Activated naive CD8-positive, alpha-beta T cell treated with anti-CD3 and anti-CD28 coated beads, Interleukin-2, amount 10 ng/mL, durations not matched to agents 7 days and 5 days (primary cell): Measurements from ENCODE around the gene ZDHHC4. TPM values are rescaled to one million over a fixed set of nuclear protein-coding genes. Genes with fewer than 3 reads are reported as not detected.

Experiments
- ATAC-seq: fragments of 150-1000 bp; cut with Tn5 transposase; one replicate; pipeline ENCODE4 v1.10.0; 2021; ENCODE audit warnings: low read depth, moderate library complexity
- POLR2A ChIA-PET: fragments of 350-600 bp; sonication (Branson Sonifier 250); formaldehyde crosslinking; loops from one replicate; lab custom pipeline; 2021; ENCODE audit warnings: antibody characterized with exemption; lab: Charles Lee
- DNase-seq: peaks from one replicate; pipeline ENCODE4 v3.0.0; 2021
- H3K27ac Mint-ChIP-seq: one replicate; pipeline ENCODE4 v1.8.0; 2022; ENCODE audit warnings: mild to moderate bottlenecking, mixed read lengths
- H3K27me3 Mint-ChIP-seq: one replicate; pipeline ENCODE4 v1.8.0; 2022; ENCODE audit warnings: mild to moderate bottlenecking, moderate library complexity, mixed read lengths
- H3K36me3 Mint-ChIP-seq: one replicate; pipeline ENCODE4 v1.8.0; 2021; ENCODE audit warnings: mild to moderate bottlenecking, mixed read lengths
- H3K4me1 Mint-ChIP-seq: one replicate; pipeline ENCODE4 v1.8.0; 2021; ENCODE audit warnings: mixed read lengths
- H3K4me3 Mint-ChIP-seq: one replicate; pipeline ENCODE4 v1.8.0; 2022; ENCODE audit warnings: mild to moderate bottlenecking, moderate library complexity, mixed read lengths
- H3K9me3 Mint-ChIP-seq: one replicate; pipeline ENCODE4 v1.8.0; 2021; ENCODE audit warnings: mixed read lengths
- total RNA-seq, 2 experiments: library from RNA; stranded (reverse); gene quantifications; one replicate each; pipeline ENCODE4 v1.2.3, GENCODE V29; 2021

Gene ZDHHC4
- total RNA-seq, 2 experiments from 2014 or later = 38.2 to 44.6 TPM

DNA sequence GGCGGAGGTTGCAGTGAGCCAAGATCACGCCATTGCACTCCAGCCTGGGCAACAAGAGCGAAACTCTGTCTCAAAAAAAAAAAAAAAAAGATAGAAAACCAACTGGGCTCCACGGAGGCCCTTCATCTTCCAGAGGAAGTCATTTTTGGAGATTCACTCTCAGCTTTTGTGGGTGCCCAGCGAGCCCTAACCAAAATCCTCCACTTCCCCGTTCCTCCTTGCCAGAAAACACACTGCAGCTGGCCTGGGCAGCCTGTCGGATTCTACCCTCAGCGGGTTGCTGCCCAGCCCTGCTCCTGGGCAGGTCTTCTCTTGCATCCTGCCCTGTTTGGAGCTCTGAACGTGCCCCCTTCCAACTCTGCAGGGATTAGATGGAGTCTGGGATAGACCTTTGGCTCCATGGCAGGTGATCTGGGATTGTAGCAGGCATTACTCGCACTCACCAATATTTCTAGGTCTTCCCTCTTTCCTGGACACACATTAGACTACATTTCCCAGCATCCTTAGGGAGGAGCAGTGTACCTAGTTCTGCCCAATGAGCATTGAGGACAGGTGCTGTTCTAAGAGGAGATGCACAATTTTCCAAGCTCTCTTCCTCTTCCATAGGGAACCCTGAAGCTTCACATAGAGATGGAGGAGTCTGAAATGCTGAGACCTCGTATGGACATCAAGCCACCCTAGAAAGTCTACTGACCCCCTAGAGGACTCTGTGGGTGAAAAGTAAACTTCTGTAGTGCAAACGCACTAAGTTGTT is 30.6 kb upstream of the ZDHHC4 start:
- Mint-ChIP-seq H3K9me3 (no peaks in the 10 kb centered on the region), H3K27ac (no peak overlapping the region), H3K4me1 (peaks cover 3% of the 10 kb centered on the region), H3K4me3 (no peak overlapping the region), H3K27me3 (no peaks in the 10 kb centered on the region), H3K36me3 (no peaks in the 10 kb centered on the region)
- DNase-seq = no peak
- ATAC-seq = no peak
- POLR2A ChIA-PET = interaction anchor here (0.7 kb wide), 2 partner anchors 22 to 36 kb away, joined by 3 to 4 read pairs; no protein-coding TSS in a partner anchor

DNA sequence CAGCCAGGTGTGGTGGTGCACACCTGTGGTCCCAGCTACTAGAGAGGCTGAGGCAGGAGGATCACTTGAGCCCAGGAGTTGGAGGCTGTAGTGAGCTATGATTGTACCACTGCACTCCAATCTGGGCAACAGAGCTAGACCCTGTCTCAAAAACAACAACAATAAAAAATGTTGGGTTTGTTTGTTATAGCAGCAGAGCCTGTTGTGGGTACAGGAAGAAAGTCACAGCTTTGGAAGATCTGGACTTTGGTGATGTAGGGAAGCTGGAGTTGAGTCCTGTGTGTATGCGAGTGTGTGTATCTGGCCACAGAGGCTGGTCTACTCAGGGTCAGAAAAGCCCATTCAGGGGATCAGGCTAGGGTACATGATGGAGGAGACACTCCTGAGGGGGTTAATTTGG is 29.9 kb upstream of the ZDHHC4 start:
- Mint-ChIP-seq H3K36me3 (no peaks in the 10 kb centered on the region), H3K4me3 (no peak overlapping the region), H3K27me3 (no peaks in the 10 kb centered on the region), H3K9me3 (no peaks in the 10 kb centered on the region), H3K4me1 (peaks cover 3% of the 10 kb centered on the region), H3K27ac (no peak overlapping the region)
- ATAC-seq = no peak
- no peak for DNase-seq
- POLR2A ChIA-PET = interaction anchor here (0.6 kb wide), 1 partner anchor 1234 kb away, joined by 3 read pairs; no protein-coding TSS in a partner anchor

DNA sequence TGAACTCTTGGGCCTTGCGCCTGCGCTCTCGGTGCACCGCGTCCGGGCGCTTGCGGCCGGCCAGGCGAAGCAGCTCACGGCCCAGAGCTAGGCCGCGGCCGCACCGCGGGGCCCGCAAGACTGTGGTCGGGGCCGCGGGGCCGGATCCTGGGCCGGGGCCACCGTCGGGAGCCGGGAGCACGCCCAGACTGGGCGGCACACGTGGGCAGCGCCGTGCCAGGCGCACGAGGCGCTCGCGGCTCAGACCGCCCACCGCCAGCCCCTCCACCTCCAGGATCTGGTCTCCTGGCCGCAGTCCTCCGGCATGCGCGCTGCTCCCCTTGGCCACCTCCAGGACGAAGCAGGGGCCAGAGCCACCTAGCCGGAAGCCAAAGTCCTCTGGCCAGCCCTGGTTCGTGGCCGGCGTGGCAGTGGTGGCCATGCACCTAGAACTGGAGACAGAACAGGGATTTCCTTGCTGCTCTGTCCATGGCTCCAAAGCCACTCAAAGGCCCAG is 26.2 kb upstream of the ZDHHC4 start, which contains the start of gene GRID2IP:
Gene GRID2IP (minus strand): TSS at position 446 of the 496 bp plus-strand sequence. CDS start 25 bp downstream, at position 421.
- no peak for ATAC-seq
- Mint-ChIP-seq H3K36me3 (peaks cover 2% of the 10 kb centered on the region), H3K27me3 (no peaks in the 10 kb centered on the region), H3K4me1 (peaks cover 7% of the 10 kb centered on the region), H3K4me3 (no peak within 1 kb of the TSS), H3K9me3 (no peaks in the 10 kb centered on the region), H3K27ac (no peak within 1 kb of the TSS)
- no peak for DNase-seq
- POLR2A ChIA-PET = no interaction called here

DNA sequence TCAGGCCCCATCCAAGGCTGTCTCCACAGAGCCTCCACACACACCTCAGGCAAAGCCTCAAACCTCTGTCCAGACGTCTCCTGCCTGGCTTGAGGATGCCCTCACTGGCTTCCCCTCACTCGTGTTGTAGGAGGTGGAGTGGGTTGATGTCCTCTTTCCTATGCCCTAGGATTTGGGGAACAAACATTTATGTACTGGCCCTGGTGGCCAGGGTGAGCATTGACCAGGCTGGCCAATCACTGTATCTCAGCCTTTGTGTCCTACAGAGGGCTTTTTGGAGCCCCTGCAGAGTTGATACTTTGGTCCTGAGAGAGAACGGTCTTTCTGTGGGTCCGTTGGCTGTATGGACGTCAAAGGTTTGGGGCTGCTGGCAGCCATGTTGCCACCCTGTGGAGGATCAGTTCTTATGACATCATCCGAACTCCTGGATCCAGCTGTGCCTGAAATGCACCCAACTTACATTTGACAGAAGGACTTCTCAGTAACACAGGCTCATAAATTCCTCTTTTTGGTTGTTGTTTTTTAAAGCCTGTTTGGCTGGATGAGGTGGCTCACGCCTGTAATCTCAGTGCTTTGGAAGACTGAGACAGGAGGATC is 23.7 kb upstream of the ZDHHC4 start:
- no peak overlapping the region for H3K27ac Mint-ChIP-seq
- no peaks in the 10 kb centered on the region for H3K9me3 Mint-ChIP-seq

DNA sequence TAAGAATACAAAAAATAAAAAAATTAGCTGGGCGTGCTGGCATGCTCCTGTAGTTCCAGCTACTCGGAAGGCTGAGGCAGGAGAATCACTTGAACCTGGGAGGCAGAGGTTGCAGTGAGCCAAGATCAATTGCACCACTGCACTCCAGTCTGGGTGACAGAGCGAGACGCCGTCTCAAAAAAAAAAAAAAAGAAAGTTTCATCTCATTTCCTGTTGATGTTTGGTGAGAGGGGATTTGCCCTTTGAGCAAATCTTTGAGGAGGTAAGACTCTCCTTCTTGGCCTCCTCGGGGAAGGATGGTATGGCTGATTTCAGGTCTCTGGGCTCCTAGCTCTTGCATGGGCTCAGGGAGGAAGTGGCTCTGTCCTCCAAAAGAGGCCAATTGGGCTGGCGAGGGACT is 22.4 kb upstream of the ZDHHC4 start:
- POLR2A ChIA-PET = interaction anchor here (1.2 kb wide), 1 partner anchor 35 kb away, joined by 6 read pairs; the partner anchor contains the start of gene INTS15
- Mint-ChIP-seq H3K4me3 (peak overlapping the region; percentile 73), H3K36me3 (peaks cover 2% of the 10 kb centered on the region), H3K27me3 (peaks cover 2% of the 10 kb centered on the region), H3K9me3 (no peaks in the 10 kb centered on the region), H3K27ac (peak overlapping the region; percentile 92), H3K4me1 (peaks cover 7% of the 10 kb centered on the region)
- no peak for DNase-seq
- peak; percentile 56 for ATAC-seq

More for the DNA sequence above, 23.7 kb upstream of the ZDHHC4 start:
- H3K36me3 Mint-ChIP-seq = peaks cover 2% of the 10 kb centered on the region
- no peak overlapping the region for H3K4me3 Mint-ChIP-seq
- peaks cover 7% of the 10 kb centered on the region for H3K4me1 Mint-ChIP-seq
- H3K27me3 Mint-ChIP-seq = no peaks in the 10 kb centered on the region
- POLR2A ChIA-PET = interaction anchor here (0.7 kb wide), 1 partner anchor 8 kb away, joined by 4 read pairs; no protein-coding TSS in a partner anchor
- ATAC-seq (no peak), DNase-seq (no peak)

DNA sequence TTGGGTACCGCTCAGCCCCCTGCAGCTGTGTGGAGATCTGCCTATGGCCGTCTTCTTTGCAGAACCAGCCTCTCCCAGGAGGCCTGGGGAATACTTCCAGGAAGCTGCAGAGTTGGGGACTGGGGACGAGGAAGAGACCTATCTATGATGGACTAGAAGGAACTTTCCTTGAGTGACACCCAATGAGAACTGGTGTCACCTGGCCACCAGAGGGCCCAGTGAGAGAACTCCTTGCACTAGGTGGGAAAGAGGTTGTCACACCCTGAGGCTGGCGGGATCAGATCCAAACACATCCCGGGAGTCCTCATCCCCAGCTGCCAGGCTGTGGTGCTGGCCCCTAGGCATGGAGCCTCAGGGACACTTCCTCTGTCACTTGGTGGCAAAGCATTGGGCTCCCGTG is 21.1 kb upstream of the ZDHHC4 start:
- no peaks in the 10 kb centered on the region for H3K9me3 Mint-ChIP-seq
- peaks cover 2% of the 10 kb centered on the region for H3K27me3 Mint-ChIP-seq
- DNase-seq (no peak), ATAC-seq (no peak)
- H3K36me3 Mint-ChIP-seq = peaks cover 2% of the 10 kb centered on the region
- H3K4me1 Mint-ChIP-seq = peaks cover 7% of the 10 kb centered on the region
- no peak overlapping the region for H3K27ac Mint-ChIP-seq
- H3K4me3 Mint-ChIP-seq = no peak overlapping the region
- POLR2A ChIA-PET = interaction anchor here (0.6 to 0.7 kb wide), 2 partner anchors 26 to 398 kb away, joined by 4 to 6 read pairs; no protein-coding TSS in a partner anchor

DNA sequence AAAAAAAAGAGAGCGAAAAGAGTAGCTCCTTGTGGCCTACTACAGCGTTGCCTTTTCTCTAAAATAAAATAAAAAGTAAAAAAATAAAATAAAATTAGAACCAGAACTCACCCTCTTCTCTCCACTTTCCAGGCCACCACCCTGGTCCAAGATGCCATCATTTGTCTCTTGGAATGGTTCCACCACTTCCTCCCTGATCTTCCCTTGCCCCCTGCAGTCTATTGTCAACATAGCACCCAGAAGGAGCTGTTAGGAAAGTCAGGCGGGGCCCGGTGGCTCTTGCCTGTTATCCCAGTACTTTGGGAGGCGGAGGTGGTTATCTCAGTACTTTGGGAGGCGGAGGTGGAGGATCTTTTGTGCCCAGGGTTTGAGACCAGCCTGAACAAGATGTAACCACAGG is 18.4 kb upstream of the ZDHHC4 start:
- H3K9me3 Mint-ChIP-seq = no peaks in the 10 kb centered on the region
- H3K27ac Mint-ChIP-seq = no peak overlapping the region
- H3K4me1 Mint-ChIP-seq = peaks cover 7% of the 10 kb centered on the region
- H3K4me3 Mint-ChIP-seq = no peak overlapping the region
- H3K36me3 Mint-ChIP-seq = peaks cover 2% of the 10 kb centered on the region
- H3K27me3 Mint-ChIP-seq = peaks cover 2% of the 10 kb centered on the region
- ATAC-seq = peak; percentile 37
- POLR2A ChIA-PET = interaction anchor here (0.6 to 1.3 kb wide), 7 partner anchors 17 to 177 kb away, joined by 3 to 7 read pairs (median 3); no protein-coding TSS in a partner anchor
- DNase-seq = no peak

DNA sequence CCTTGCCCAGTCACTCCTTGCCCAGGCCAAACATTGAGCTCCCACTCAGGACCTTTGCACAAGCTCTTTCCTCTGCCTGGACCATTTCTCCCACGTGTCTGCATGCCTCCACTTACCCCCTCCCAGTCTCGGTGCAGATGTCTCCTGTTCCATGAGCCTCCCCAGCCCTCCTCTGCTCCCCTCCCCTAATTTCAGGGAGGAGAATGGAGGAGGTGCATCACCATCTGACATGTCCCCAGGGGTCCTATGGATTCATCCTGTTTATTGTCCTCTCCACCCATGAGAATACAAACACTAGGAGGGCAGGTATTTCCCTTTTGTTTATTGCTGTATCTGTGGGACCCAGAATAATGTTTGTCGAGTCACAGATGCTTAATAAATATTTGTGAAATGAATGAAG is 17.4 kb upstream of the ZDHHC4 start:
- no peaks in the 10 kb centered on the region for H3K9me3 Mint-ChIP-seq
- ATAC-seq (no peak), DNase-seq (no peak)
- H3K27ac Mint-ChIP-seq = no peak overlapping the region
- H3K4me3 Mint-ChIP-seq = no peak overlapping the region
- peaks cover 2% of the 10 kb centered on the region for H3K4me1 Mint-ChIP-seq
- POLR2A ChIA-PET = interaction anchor here (1.3 kb wide), 1 partner anchor 49 kb away, joined by 3 read pairs; no protein-coding TSS in a partner anchor
- peaks cover 2% of the 10 kb centered on the region for H3K36me3 Mint-ChIP-seq
- H3K27me3 Mint-ChIP-seq = peaks cover 2% of the 10 kb centered on the region

DNA sequence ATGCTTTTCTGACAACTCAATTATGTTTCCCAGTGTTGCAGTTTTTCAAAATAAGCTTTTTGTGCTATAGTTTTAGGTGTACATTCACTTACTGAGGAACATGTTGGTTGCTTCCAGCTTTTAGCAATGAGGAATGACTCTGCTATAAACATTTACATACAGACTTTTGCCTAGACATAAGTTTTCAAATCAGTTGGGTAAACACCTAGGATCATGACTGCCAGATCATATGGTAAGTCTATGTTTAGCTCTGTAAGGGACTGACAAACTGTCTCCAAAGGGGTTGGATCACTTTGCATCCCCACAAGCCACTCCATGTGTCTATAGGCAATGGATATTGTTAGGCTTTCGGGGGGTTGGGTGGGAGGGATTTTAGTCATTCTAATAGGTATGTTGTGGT is 15.1 kb upstream of the ZDHHC4 start:
- no peak overlapping the region for H3K27ac Mint-ChIP-seq
- no peak for ATAC-seq
- peaks cover 2% of the 10 kb centered on the region for H3K4me1 Mint-ChIP-seq

DNA sequence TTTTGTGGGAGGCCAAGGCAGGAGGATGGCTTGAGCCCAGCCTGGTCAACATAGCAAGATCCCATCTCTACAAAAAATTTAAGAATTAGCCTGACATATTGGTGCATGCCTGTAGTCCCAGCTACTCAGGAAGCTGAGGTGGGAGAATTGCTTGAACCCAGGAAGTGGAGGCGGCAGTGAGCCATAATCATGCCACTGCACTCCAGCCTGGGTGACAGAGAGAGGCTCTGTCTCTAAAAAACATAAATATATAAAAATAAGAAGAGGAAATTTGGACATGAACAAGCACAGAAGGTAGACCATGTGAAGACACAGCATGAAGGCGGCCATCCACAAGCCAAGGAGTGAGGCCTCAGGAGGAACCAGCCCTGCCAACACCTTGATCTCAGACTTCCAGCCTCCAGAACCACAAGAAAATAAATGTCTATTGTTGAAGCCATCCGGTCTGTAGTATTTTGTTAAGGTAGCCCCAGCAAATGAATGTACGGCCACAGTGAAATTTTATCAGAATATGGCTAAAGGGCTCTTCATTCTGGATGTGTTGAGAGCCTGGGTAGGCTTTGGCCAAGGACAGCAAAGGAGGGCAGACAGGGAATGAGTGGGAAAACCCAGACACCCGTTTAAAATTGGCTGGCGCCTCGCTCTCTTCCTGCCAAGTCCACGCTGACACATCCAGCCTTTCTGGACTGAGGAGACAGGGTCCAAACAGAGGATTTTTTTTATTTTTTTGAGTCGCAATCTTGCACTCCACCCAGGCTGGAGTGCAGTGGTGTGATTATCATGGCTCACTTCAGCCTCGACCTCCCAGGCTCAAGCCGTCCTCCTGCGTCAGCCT is 13.1 kb upstream of the ZDHHC4 start:
- POLR2A ChIA-PET = no interaction called here
- Mint-ChIP-seq H3K4me3 (no peak overlapping the region), H3K27me3 (peaks cover 6% of the 10 kb centered on the region), H3K27ac (no peak overlapping the region), H3K36me3 (no peaks in the 10 kb centered on the region), H3K4me1 (peaks cover 2% of the 10 kb centered on the region), H3K9me3 (no peaks in the 10 kb centered on the region)
- ATAC-seq (no peak), DNase-seq (no peak)

More for the DNA sequence above, 15.1 kb upstream of the ZDHHC4 start:
- Mint-ChIP-seq H3K4me3 (no peak overlapping the region), H3K9me3 (no peaks in the 10 kb centered on the region), H3K27me3 (peaks cover 2% of the 10 kb centered on the region), H3K36me3 (no peaks in the 10 kb centered on the region)
- DNase-seq = no peak
- POLR2A ChIA-PET = interaction anchor here (0.7 kb wide), 2 partner anchors 44 to 53 kb away, joined by 3 read pairs; no protein-coding TSS in a partner anchor

DNA sequence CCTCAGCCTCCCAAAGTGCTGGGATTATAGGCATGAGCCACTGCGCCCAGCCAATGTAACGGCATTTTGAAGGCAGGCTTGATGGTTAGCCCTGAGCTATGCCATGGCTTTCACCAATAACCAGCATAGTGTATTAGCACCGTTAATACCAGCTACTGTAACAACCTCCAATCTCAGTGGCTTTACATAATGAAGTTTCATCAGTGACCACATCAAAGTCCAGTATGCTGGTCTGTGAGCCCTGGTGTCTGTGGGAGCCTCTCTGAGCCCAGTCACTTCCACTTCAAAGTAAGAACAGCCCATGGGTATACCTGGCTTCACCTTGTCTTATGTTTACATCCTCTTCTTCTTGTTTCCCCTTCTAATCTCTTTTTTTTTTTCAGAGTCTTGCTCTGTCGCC is 11.6 kb upstream of the ZDHHC4 start:
- POLR2A ChIA-PET = interaction anchor here (0.6 to 0.7 kb wide), 2 partner anchors 38 to 43 kb away, joined by 3 read pairs; no protein-coding TSS in a partner anchor
- no peak for DNase-seq
- no peak overlapping the region for H3K4me3 Mint-ChIP-seq
- H3K4me1 Mint-ChIP-seq = peaks cover 2% of the 10 kb centered on the region
- no peak overlapping the region for H3K27ac Mint-ChIP-seq
- H3K9me3 Mint-ChIP-seq = no peaks in the 10 kb centered on the region
- H3K36me3 Mint-ChIP-seq = no peaks in the 10 kb centered on the region
- peaks cover 4% of the 10 kb centered on the region for H3K27me3 Mint-ChIP-seq
- no peak for ATAC-seq

DNA sequence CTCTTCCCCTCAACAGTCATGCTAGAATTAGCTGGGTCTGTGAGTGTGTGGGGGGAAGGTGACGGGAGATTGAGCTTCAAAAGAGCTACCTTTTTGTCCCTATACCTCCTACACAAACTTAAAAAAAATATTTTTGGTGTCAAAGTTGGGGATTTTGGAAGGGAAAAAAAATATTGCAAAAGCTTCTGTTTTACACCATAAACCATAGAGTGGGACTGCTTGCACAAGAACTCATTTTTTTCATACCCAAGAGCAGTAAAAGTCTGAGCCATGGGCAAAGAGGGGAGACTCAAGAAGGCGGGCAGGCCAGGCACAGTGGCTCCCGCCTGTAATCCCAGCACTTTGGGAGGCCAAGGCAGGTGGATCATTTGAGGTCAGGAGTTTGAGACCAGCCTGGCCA is 9.4 kb upstream of the ZDHHC4 start:
- ATAC-seq (no peak), DNase-seq (no peak)
- POLR2A ChIA-PET = no interaction called here
- Mint-ChIP-seq H3K27ac (no peak overlapping the region), H3K4me1 (peaks cover 2% of the 10 kb centered on the region), H3K36me3 (no peaks in the 10 kb centered on the region), H3K4me3 (no peak overlapping the region), H3K9me3 (no peaks in the 10 kb centered on the region), H3K27me3 (peaks cover 4% of the 10 kb centered on the region)
